ENCODE measurements around the gene IL1RL2. TPM values are rescaled to one million over a fixed set of nuclear protein-coding genes. Genes with fewer than 3 reads are reported as not detected.

Gene IL1RL2
- total RNA-seq, result 3.3 and 3.7 TPM in 2 replicates

GRCh38 chr2:102186791-102187495, at the start of gene IL1RL2:
TSS of gene IL1RL2 (plus strand) at chr2:102187023. CDS start at chr2:102187868, 845 bp downstream.

GRCh38 chr2:102141970-102142828, 44.6 kb upstream of the IL1RL2 start, which contains the start of gene IL1R1:
TSS of gene IL1R1 (plus strand) at chr2:102142746. CDS start at chr2:102157725, 14,979 bp downstream.

Other genes starting within 250 kb of the IL1RL2 start
- 0.65 and 1.3 TPM in 2 replicates for gene IL1R2, start 195.1 kb upstream of the IL1RL2 start, total RNA-seq
- 160 and 278 TPM in 2 replicates for gene IL1R1, start 44.3 kb upstream of the IL1RL2 start, total RNA-seq
- 0.39 and 0.65 TPM in 2 replicates for gene IL1RL1, start 124.5 kb downstream of the IL1RL2 start, total RNA-seq
- gene IL18R1, start 168.8 kb downstream of the IL1RL2 start, total RNA-seq, result 4.2 and 4.4 TPM in 2 replicates
- not detected in 2 replicates for gene IL18RAP, start 236.1 kb downstream of the IL1RL2 start, total RNA-seq

All from articular chondrocyte of knee joint (primary cell).